Lower leg skin (tissue), 3 donors: Measurements from ENCODE around the gene ZNF485.

Source experiments
- CTCF ChIP-seq, 3 donors: fragments of 450-650 bp; IDR thresholded peaks; one replicate each; pipeline ENCODE4 v1.5.1; 2016; ENCODE audit warnings: antibody characterized with exemption in 3 of 3, mild to moderate bottlenecking in 3 of 3, moderate library complexity in 2 of 3
- POLR2A ChIP-seq, 2 donors: fragments of 450-650 bp; IDR thresholded peaks; one replicate each; pipeline ENCODE4 v1.6.1; 2016 to 2017; ENCODE audit warnings: antibody characterized with exemption in 2 of 2, mild to moderate bottlenecking in 1 of 2, moderate library complexity in 1 of 2

- TF ChIP-seq CTCF (IDR thresholded peaks at IDR 0.05): no peak
- TF ChIP-seq POLR2A (IDR thresholded peaks at IDR 0.05): no peak
Measured at GRCh38 chr10:43607199-43607573, 948 bp downstream of the ZNF485 start.
